Aorta (tissue), 5 donors: ENCODE results near the gene TPCN1. TPM values are rescaled to one million over a fixed set of nuclear protein-coding genes. Genes with fewer than 3 reads are reported as not detected.
A peak's percentile ranks its signal among the peaks of the same experiment; 100 is the strongest.

Source experiments
- ATAC-seq: fragments of 200-7000 bp; cut with Tn5 transposase; one replicate; pipeline ENCODE4 v1.9.1; 2022; ENCODE audit warnings: moderate library complexity; ENCODE audit not compliant: low FRiP score
- DNase-seq, 2 donors: peaks; one replicate each; pipeline ENCODE4 v3.0.0-alpha.2; 2020
- H3K27ac ChIP-seq, 2 donors: one replicate each; pipeline ENCODE4 v1.5.1; 2013; ENCODE audit warnings: low read length in 2 of 2, mild to moderate bottlenecking in 2 of 2, moderate library complexity in 2 of 2, control low read depth in 1 of 2, inconsistent platforms in 1 of 2, low read depth in 1 of 2
- H3K27me3 ChIP-seq, 2 donors: one replicate each; pipeline ENCODE4 v1.6.1; 2013; ENCODE audit warnings: control low read depth in 1 of 2, low read length in 1 of 2, mild to moderate bottlenecking in 1 of 2, moderate library complexity in 1 of 2; ENCODE audit not compliant: insufficient read depth in 2 of 2, control insufficient read depth in 1 of 2
- H3K36me3 ChIP-seq, 2 donors: one replicate each; pipeline ENCODE4 v1.6.1; 2013; ENCODE audit warnings: control low read depth in 1 of 2, low read length in 1 of 2, mild to moderate bottlenecking in 1 of 2; ENCODE audit not compliant: insufficient read depth in 2 of 2, control insufficient read depth in 1 of 2
- H3K4me1 ChIP-seq, 2 donors: one replicate each; pipeline ENCODE4 v1.6.1; 2013; ENCODE audit warnings: low read length in 2 of 2, control low read depth in 1 of 2, mild to moderate bottlenecking in 1 of 2, moderate library complexity in 1 of 2; ENCODE audit not compliant: insufficient read depth in 2 of 2, control insufficient read depth in 1 of 2
- H3K4me3 ChIP-seq, 2 donors: one replicate each; pipeline ENCODE4 v1.5.1; 2013; ENCODE audit warnings: low read length in 2 of 2, control low read depth in 1 of 2, mild to moderate bottlenecking in 1 of 2
- H3K9me3 ChIP-seq: one replicate; pipeline ENCODE4 v1.6.1; 2013; ENCODE audit warnings: mild to moderate bottlenecking, low read length; ENCODE audit not compliant: control insufficient read depth
- WGBS, 2 donors: extraction: QIAGEN DNeasy Blood & Tissue Kit; methylation state at CpG; one replicate each; pipeline ENCODE4 v1.1.7; 2013; 5-methylcytosine and 5-hydroxymethylcytosine counted together
- intact Hi-C, 2 donors: fragments of 100-400 bp; cut with DNase I; formaldehyde crosslinking; loops; one replicate each; pipeline versions ENCODE4 v1.14.2 to v1.15.0; 2022
- polyA plus RNA-seq, 2 donors: library from polyadenylated mRNA; stranded (reverse); fragments of 200-250 nt; gene quantifications; one replicate each; pipeline ENCODE4 v1.2.3, GENCODE V29; 2013
- total RNA-seq, 2 donors: library from RNA; stranded (reverse); fragmentation: NEBNext Ultra II Directional; extraction: Animal tissue kit (Norgen Biotek cat#: 25700); gene quantifications; one replicate each; pipeline ENCODE4 v1.2.1, GENCODE V29; 2021
- donor health status: healthy with polysubstance abuse.
- donor health status: Bipolar disorder and iron deficiency.
- donor health status: DM: no; HTN: no; CAD: no.
- donor health status: DM: no; HTN: no; CAD: no.
- donor health status: DM: yes; HTN: yes; CAD: no.

TPCN1 gene
- total and polyA plus RNA-seq, 4 donors: 21.4 to 128 (median 87.2) TPM

GRCh38 chr12:113271853-113272561 lies 50.7 kb downstream of the TPCN1 start:
- Histone ChIP-seq H3K9me3 (no peaks in the 10 kb centered on the region), H3K4me1 (peaks cover 0 to 2% of the 10 kb centered on the region in 2 donors), H3K27ac (peak overlapping the region; percentile 84 to 93), H3K27me3 (no peaks in the 10 kb centered on the region), H3K36me3 (peaks cover 0 to 11% of the 10 kb centered on the region in 2 donors), H3K4me3 (no peak overlapping the region)
- DNase-seq (peak; percentile 91 to 94), ATAC-seq (peak; percentile 95)
- WGBS, 2 donors: 2 to 5% methylated on average over 12 of the region's 12 CpGs
- intact Hi-C loops: loop anchor here (1.0 to 5.0 kb wide), 3 partner anchors 45 to 78 kb away; no protein-coding TSS in a partner anchor

DNA sequence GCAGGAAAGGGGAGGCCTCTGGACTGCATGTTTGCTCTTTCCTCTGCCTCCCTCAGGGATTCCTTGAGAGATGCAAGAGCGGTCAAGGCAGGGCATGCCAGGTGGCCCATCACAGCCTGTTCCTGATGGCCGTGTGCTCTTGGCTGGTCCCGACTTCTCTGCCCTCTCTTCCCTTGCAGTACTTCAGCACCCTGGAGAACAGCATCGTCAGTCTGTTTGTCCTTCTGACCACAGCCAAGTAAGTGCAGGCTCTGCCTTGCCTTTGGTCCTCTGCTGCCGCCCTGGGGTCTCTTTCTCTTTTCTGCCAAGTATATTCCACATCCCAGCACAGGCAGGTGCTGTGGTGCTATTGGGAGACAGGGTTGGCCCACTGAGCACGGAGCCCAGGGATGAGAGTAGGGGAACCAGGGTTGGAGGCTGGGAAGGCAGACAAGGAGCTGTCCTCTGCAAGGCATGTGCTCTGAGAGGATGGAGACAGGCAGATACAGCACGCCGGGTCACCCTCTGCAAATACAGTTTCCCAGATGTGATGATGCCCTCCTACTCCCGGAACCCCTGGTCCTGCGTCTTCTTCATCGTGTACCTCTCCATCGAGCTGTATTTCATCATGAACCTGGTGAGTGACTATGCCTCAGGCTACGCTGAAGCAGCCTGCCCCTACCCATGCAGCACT lies 51.9 kb downstream of the TPCN1 start:
- Histone ChIP-seq H3K4me3 (no peak overlapping the region), H3K27me3 (no peaks in the 10 kb centered on the region), H3K4me1 (peaks cover 0 to 2% of the 10 kb centered on the region in 2 donors), H3K9me3 (no peaks in the 10 kb centered on the region), H3K36me3 (peaks cover 0 to 16% of the 10 kb centered on the region in 2 donors), H3K27ac (peak overlapping the region in 1 of 2 donors; percentile 69)
- DNase-seq (peak; percentile 42 to 59), ATAC-seq (no peak)
- WGBS, 2 donors: 61 to 72% methylated on average over 13 of the region's 13 CpGs
- intact Hi-C loops: loop anchor here (5.0 kb wide), 2 partner anchors 46 to 76 kb away; no protein-coding TSS in a partner anchor

- intact Hi-C loops: loop anchor here (5.0 kb wide), 2 partner anchors 48 to 78 kb away; no protein-coding TSS in a partner anchor
- Histone ChIP-seq H3K9me3 (no peaks in the 10 kb centered on the region), H3K36me3 (peaks cover 0 to 12% of the 10 kb centered on the region in 2 donors), H3K4me1 (peaks cover 0 to 2% of the 10 kb centered on the region in 2 donors), H3K27me3 (no peaks in the 10 kb centered on the region), H3K27ac (no peak overlapping the region), H3K4me3 (no peak overlapping the region)
- 94 to 95% methylated on average over 8 of the region's 8 CpGs for WGBS, 2 donors
- no peak for ATAC-seq
- DNase-seq: peak in 1 of 2 donors; percentile 15
Measured at GRCh38 chr12:113274848-113275247, 53.6 kb downstream of the TPCN1 start.

DNA sequence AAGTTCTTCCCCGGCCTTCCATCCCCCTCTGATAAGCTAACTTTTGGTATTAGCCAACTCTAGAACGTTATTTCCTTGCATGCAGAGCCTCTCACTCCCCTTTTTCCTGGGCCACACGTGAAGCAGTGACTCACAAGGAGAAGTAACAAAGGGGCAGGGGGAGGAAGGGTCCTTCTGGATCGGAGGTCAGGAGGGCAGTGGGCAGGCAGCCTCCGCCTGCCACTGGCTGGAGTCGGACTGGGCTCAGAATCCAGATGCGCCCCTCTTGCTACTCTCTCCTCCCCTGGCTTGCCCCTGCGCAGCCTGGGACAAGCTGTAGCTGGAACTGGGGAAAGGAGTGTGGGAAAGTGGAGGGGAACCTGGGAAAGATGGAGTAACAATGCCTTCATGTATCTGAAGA lies 55.0 kb downstream of the TPCN1 start:
- Histone ChIP-seq H3K4me3 (no peak overlapping the region), H3K4me1 (peaks cover 0 to 2% of the 10 kb centered on the region in 2 donors), H3K9me3 (no peaks in the 10 kb centered on the region), H3K27me3 (no peaks in the 10 kb centered on the region), H3K27ac (no peak overlapping the region), H3K36me3 (peaks cover 0 to 12% of the 10 kb centered on the region in 2 donors)
- ATAC-seq (no peak), DNase-seq (peak in 1 of 2 donors; percentile 39)
- intact Hi-C loops: no loop called here
- 81 to 84% methylated on average over 7 to 8 of the region's 8 CpGs for WGBS, 2 donors

DNA sequence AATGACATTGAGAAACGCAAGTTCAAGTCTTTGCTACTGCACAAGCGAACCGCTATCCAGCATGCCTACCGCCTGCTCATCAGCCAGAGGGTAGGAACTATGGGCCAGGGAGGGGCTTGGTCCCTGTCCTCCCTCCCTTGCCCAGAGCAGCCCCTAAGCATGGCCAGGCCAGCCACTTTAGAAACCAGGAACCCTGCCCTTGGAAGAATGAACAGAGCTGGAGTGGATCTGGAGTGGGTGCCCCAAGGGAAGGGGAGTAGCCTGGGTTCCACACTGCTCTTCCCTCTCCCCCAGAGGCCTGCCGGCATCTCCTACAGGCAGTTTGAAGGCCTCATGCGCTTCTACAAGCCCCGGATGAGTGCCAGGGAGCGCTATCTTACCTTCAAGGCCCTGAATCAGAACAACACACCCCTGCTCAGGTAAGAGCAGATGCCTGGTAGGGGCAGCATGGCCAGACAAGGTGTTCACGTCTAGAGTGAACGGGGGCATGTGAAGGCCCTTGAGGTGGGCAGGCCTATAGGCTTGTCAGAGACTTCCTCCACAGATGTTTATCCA lies 55.8 kb downstream of the TPCN1 start:
- 95 to 97% methylated on average over 10 of the region's 10 CpGs for WGBS, 2 donors
- DNase-seq (peak; percentile 26 to 48), ATAC-seq (no peak)
- Histone ChIP-seq H3K4me1 (peaks cover 0 to 2% of the 10 kb centered on the region in 2 donors), H3K36me3 (peaks cover 0 to 12% of the 10 kb centered on the region in 2 donors), H3K9me3 (no peaks in the 10 kb centered on the region), H3K27me3 (no peaks in the 10 kb centered on the region), H3K27ac (no peak overlapping the region), H3K4me3 (no peak overlapping the region)
- intact Hi-C loops: no loop called here

GRCh38 chr12:113277511-113277910 lies 56.2 kb downstream of the TPCN1 start:
- ATAC-seq: no peak
- intact Hi-C loops: no loop called here
- peaks cover 0 to 12% of the 10 kb centered on the region in 2 donors for H3K36me3 ChIP-seq
- DNase-seq: peak; percentile 32 to 60
- 91% methylated on average over 5 of the region's 5 CpGs for WGBS, 2 donors
- H3K4me3 ChIP-seq: no peak overlapping the region
- no peak overlapping the region for H3K27ac ChIP-seq
- H3K9me3 ChIP-seq: no peaks in the 10 kb centered on the region
- H3K4me1 ChIP-seq: peaks cover 0 to 1% of the 10 kb centered on the region in 2 donors
- no peaks in the 10 kb centered on the region for H3K27me3 ChIP-seq

- Histone ChIP-seq H3K4me3 (no peak overlapping the region), H3K4me1 (no peaks in the 10 kb centered on the region), H3K36me3 (peaks cover 0 to 12% of the 10 kb centered on the region in 2 donors), H3K27me3 (no peaks in the 10 kb centered on the region), H3K27ac (no peak overlapping the region), H3K9me3 (no peaks in the 10 kb centered on the region)
- no peak for ATAC-seq
- DNase-seq: peak in 1 of 2 donors; percentile 67
- intact Hi-C loops: no loop called here
- 91 to 94% methylated on average over 8 of the region's 8 CpGs for WGBS, 2 donors
Measured at GRCh38 chr12:113278141-113278540, 56.9 kb downstream of the TPCN1 start.

DNA sequence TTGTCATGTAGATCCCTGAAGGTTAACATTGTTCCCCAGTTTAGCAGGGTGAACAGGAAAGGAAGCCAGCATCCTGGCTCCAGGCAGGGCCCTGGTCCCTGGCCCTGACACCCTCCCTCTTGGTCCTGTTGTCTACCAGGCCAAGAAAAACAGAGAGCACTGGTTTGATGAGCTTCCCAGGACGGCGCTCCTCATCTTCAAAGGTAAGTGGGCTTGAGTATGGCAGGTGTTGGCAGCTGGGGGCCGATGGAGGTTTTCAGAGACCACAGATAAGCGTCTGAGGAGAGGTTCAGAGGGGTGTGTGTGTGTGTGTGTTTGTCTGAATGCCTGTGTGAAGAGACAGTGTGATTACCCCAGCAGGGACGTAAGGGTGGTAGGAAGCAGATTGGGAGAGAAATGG lies 57.4 kb downstream of the TPCN1 start:
- no peaks in the 10 kb centered on the region for H3K27me3 ChIP-seq
- intact Hi-C loops: no loop called here
- H3K4me1 ChIP-seq: no peaks in the 10 kb centered on the region
- ATAC-seq: no peak
- H3K4me3 ChIP-seq: no peak overlapping the region
- peaks cover 0 to 12% of the 10 kb centered on the region in 2 donors for H3K36me3 ChIP-seq
- no peaks in the 10 kb centered on the region for H3K9me3 ChIP-seq
- H3K27ac ChIP-seq: no peak overlapping the region
- DNase-seq: peak; percentile 12 to 54
- WGBS, 2 donors: 67 to 79% methylated on average over 5 of the region's 5 CpGs
